IPS DF 6.9 (cell line): Measurements from ENCODE around the gene IFITM5.
"Not testable (repeated sequence)": the region's sequence is repeated elsewhere in the genome, so short reads cannot be mapped to it uniquely, and the experiment has no call there.

ENCODE experiments used
- DNase-seq: peaks from one replicate; pipeline ENCODE4 v3.0.0-alpha.2; 2013; ENCODE audit warnings: low read depth, low spot score
- H3K27ac ChIP-seq: one replicate; pipeline ENCODE4 v1.5.1; 2013; ENCODE audit warnings: low read length, control low read depth
- H3K27me3 ChIP-seq: 2 replicates; pipeline ENCODE4 v1.6.1; 2013; ENCODE audit warnings: mild to moderate bottlenecking, low read length; ENCODE audit not compliant: control insufficient read depth, insufficient read depth
- H3K36me3 ChIP-seq: 2 replicates; pipeline ENCODE4 v1.6.1; 2013; ENCODE audit warnings: low read length; ENCODE audit not compliant: control insufficient read depth, insufficient read depth
- H3K4me1 ChIP-seq: 2 replicates; pipeline ENCODE4 v1.6.1; 2013; ENCODE audit warnings: low read length; ENCODE audit not compliant: control insufficient read depth, insufficient read depth
- H3K4me3 ChIP-seq: 2 replicates; pipeline ENCODE4 v1.5.1; 2013; ENCODE audit warnings: mild to moderate bottlenecking, low read length
- H3K9me3 ChIP-seq: 2 replicates; pipeline ENCODE4 v1.6.1; 2013; ENCODE audit warnings: low read length, inconsistent platforms; ENCODE audit not compliant: control insufficient read depth, insufficient read depth
- WGBS: extraction: QIAGEN DNeasy Blood & Tissue Kit; methylation state at CpG from one replicate; pipeline ENCODE4 v1.1.7; 2013; ENCODE audit warnings: mixed read lengths, missing lambda C conversion rate; ENCODE audit not compliant: insufficient read length, insufficient coverage; 5-methylcytosine and 5-hydroxymethylcytosine counted together

Gene IFITM5

GRCh38 chr11:270451-271318 lies 28.6 kb downstream of the IFITM5 start:
- H3K36me3 ChIP-seq, result no peaks in the 10 kb centered on the region
- no peak overlapping the region for H3K27ac ChIP-seq
- no CpG with 5 or more reads among the region's 18 CpGs for WGBS
- DNase-seq, result no peak
- H3K4me1 ChIP-seq, result no peaks in the 10 kb centered on the region; the same call in 1 of the 2 replicates
- no peaks in the 10 kb centered on the region for H3K9me3 ChIP-seq
- H3K27me3 ChIP-seq, result no peaks in the 10 kb centered on the region
- H3K4me3 ChIP-seq, result no peak overlapping the region

GRCh38 chr11:269146-269890 lies 30.0 kb downstream of the IFITM5 start:
- H3K9me3 ChIP-seq, result no peaks in the 10 kb centered on the region
- WGBS, result no CpG with 5 or more reads among the region's 21 CpGs
- H3K27ac ChIP-seq, result no peak overlapping the region
- H3K36me3 ChIP-seq, result no peaks in the 10 kb centered on the region
- H3K27me3 ChIP-seq, result no peaks in the 10 kb centered on the region
- no peak for DNase-seq
- H3K4me3 ChIP-seq, result no peak overlapping the region
- no peaks in the 10 kb centered on the region; the same call in 1 of the 2 replicates for H3K4me1 ChIP-seq

GRCh38 chr11:268716-269145 lies 30.6 kb downstream of the IFITM5 start:
- H3K36me3 ChIP-seq, H3K27ac ChIP-seq, H3K27me3 ChIP-seq, H3K4me1 ChIP-seq, H3K4me3 ChIP-seq, H3K9me3 ChIP-seq, DNase-seq: not testable (repeated sequence)
- WGBS, result no CpG with 5 or more reads among the region's 16 CpGs

GRCh38 chr11:267491-267994 lies 31.8 kb downstream of the IFITM5 start:
- no CpG with 5 or more reads among the region's 18 CpGs for WGBS
- Histone ChIP-seq H3K27ac (no peak overlapping the region), H3K4me3 (no peak overlapping the region), H3K4me1 (no peaks in the 10 kb centered on the region; the same call in 1 of the 2 replicates), H3K9me3 (no peaks in the 10 kb centered on the region), H3K27me3 (no peaks in the 10 kb centered on the region), H3K36me3 (no peaks in the 10 kb centered on the region)
- no peak for DNase-seq

GRCh38 chr11:266676-267439 lies 32.5 kb downstream of the IFITM5 start:
- Histone ChIP-seq H3K27ac (no peak overlapping the region), H3K9me3 (no peaks in the 10 kb centered on the region), H3K36me3 (no peaks in the 10 kb centered on the region), H3K27me3 (no peaks in the 10 kb centered on the region), H3K4me3 (no peak overlapping the region), H3K4me1 (no peaks in the 10 kb centered on the region)
- DNase-seq, result no peak
- WGBS, result no CpG with 5 or more reads among the region's 13 CpGs

- no peaks in the 10 kb centered on the region for H3K9me3 ChIP-seq
- H3K36me3 ChIP-seq, result no peaks in the 10 kb centered on the region
- no peak overlapping the region for H3K27ac ChIP-seq
- WGBS, result no CpG with 5 or more reads among the region's 4 CpGs
- DNase-seq, result no peak
- no peak overlapping the region for H3K4me3 ChIP-seq
- H3K27me3 ChIP-seq, result no peaks in the 10 kb centered on the region
- no peaks in the 10 kb centered on the region for H3K4me1 ChIP-seq
These were observed 37.7 kb downstream of the IFITM5 start for GRCh38 chr11:261624-262023.

- Histone ChIP-seq H3K4me3 (no peak overlapping the region), H3K27ac (no peak overlapping the region), H3K4me1 (no peaks in the 10 kb centered on the region), H3K9me3 (no peaks in the 10 kb centered on the region), H3K36me3 (no peaks in the 10 kb centered on the region), H3K27me3 (no peaks in the 10 kb centered on the region)
- DNase-seq, result no peak
- no CpG with 5 or more reads among the region's 10 CpGs for WGBS
These were observed 39.9 kb downstream of the IFITM5 start for GRCh38 chr11:259413-259812.

GRCh38 chr11:257766-258493 lies 41.4 kb downstream of the IFITM5 start:
- no peaks in the 10 kb centered on the region for H3K27me3 ChIP-seq
- H3K4me1 ChIP-seq, result no peaks in the 10 kb centered on the region
- no peak overlapping the region for H3K27ac ChIP-seq
- H3K4me3 ChIP-seq, result no peak overlapping the region
- no peaks in the 10 kb centered on the region; the same call in 1 of the 2 replicates for H3K36me3 ChIP-seq
- DNase-seq, result no peak
- WGBS, result no CpG with 5 or more reads among the region's 15 CpGs
- no peaks in the 10 kb centered on the region for H3K9me3 ChIP-seq

- WGBS, result no CpG with 5 or more reads among the region's 14 CpGs
- no peak overlapping the region for H3K27ac ChIP-seq
These were observed 42.2 kb downstream of the IFITM5 start for GRCh38 chr11:256952-257737.

More at GRCh38 chr11:256952-257737, 42.2 kb downstream of the IFITM5 start:
- Histone ChIP-seq H3K36me3 (peaks cover 4% of the 10 kb centered on the region; the same call in 1 of the 2 replicates), H3K27me3 (no peaks in the 10 kb centered on the region), H3K4me1 (no peaks in the 10 kb centered on the region), H3K4me3 (no peak overlapping the region), H3K9me3 (no peaks in the 10 kb centered on the region)
- no peak for DNase-seq
